Smooth muscle cell of the brain vasculature (primary cell): ENCODE results near the gene SLC44A1.

ENCODE experiments used
- DNase-seq: peaks from one replicate; pipeline ENCODE4 v3.0.0-alpha.2; 2012; ENCODE audit warnings: low read depth, low spot score

Gene SLC44A1

GRCh38 chr9:105391288-105391687 lies 146.8 kb downstream of the SLC44A1 start:
- no peak for DNase-seq

GRCh38 chr9:105392531-105392930 lies 148.1 kb downstream of the SLC44A1 start:
- DNase-seq: no peak

GRCh38 chr9:105393576-105394344 lies 149.3 kb downstream of the SLC44A1 start:
- DNase-seq: no peak

- DNase-seq: no peak
These were observed 152.0 kb downstream of the SLC44A1 start for GRCh38 chr9:105396441-105396840.

- DNase-seq: no peak
These were observed 152.4 kb downstream of the SLC44A1 start for GRCh38 chr9:105396901-105397300.

GRCh38 chr9:105399117-105399516 lies 154.7 kb downstream of the SLC44A1 start:
- DNase-seq: no peak

- DNase-seq: no peak
These were observed 157.2 kb downstream of the SLC44A1 start for GRCh38 chr9:105401651-105402050.

- DNase-seq: no peak
These were observed 159.2 kb downstream of the SLC44A1 start for GRCh38 chr9:105403552-105404248.

GRCh38 chr9:105405514-105406131 lies 161.2 kb downstream of the SLC44A1 start:
- no peak for DNase-seq

- DNase-seq: no peak
These were observed 161.9 kb downstream of the SLC44A1 start for GRCh38 chr9:105406369-105406768.

- no peak for DNase-seq
These were observed 169.1 kb downstream of the SLC44A1 start for GRCh38 chr9:105413525-105413924.

GRCh38 chr9:105414947-105415661 lies 170.7 kb downstream of the SLC44A1 start:
- no peak for DNase-seq

- no peak for DNase-seq
These were observed 171.2 kb downstream of the SLC44A1 start for GRCh38 chr9:105415662-105415980.

GRCh38 chr9:105416840-105417239 lies 172.4 kb downstream of the SLC44A1 start:
- no peak for DNase-seq

GRCh38 chr9:105418588-105419500 lies 174.4 kb downstream of the SLC44A1 start:
- DNase-seq: no peak

GRCh38 chr9:105419816-105420597 lies 175.6 kb downstream of the SLC44A1 start:
- no peak for DNase-seq

GRCh38 chr9:105421154-105421553 lies 176.7 kb downstream of the SLC44A1 start:
- DNase-seq: no peak

GRCh38 chr9:105421864-105422263 lies 177.4 kb downstream of the SLC44A1 start:
- DNase-seq: no peak

- no peak for DNase-seq
These were observed 181.5 kb downstream of the SLC44A1 start for GRCh38 chr9:105425816-105426433.

GRCh38 chr9:105426657-105427056 lies 182.2 kb downstream of the SLC44A1 start:
- no peak for DNase-seq
